Endothelial cell of umbilical vein (primary cell): Measurements from ENCODE around the gene DCC. TPM values are rescaled to one million over a fixed set of nuclear protein-coding genes. Genes with fewer than 3 reads are reported as not detected.

Experiments
- BruUV-seq: library from RNA; stranded (reverse); fragments of 400-500 nt; replicated peaks from 2 replicates; lab custom pipeline; 2021; lab: Mats Ljungman, UMichigan
- CTCF ChIA-PET: fragments of 300-600, 350-600 bp; sonication (Branson Sonifier 250); formaldehyde crosslinking; loops from one replicate; lab custom pipeline; 2021; ENCODE audit warnings: antibody characterized with exemption, inconsistent platforms; lab: Charles Lee
- POLR2A ChIA-PET: fragments of 300-600, 350-600 bp; sonication (Branson Sonifier 250); formaldehyde crosslinking; loops from one replicate; lab custom pipeline; 2021; ENCODE audit warnings: antibody characterized with exemption, inconsistent platforms; lab: Charles Lee
- DNase-seq: peaks from one replicate; pipeline ENCODE4 v3.0.0-alpha.2; 2011; ENCODE audit warnings: low read depth, low spot score
- FAIRE-seq: peaks from 2 replicates; lab custom pipeline; 2011; peaks lifted over from hg19 to GRCh38; lab: Jason Lieb, UNC
- H2AFZ ChIP-seq: 2 replicates; pipeline ENCODE4 v1.6.0; 2012; ENCODE audit warnings: low read depth, low read length, control low read depth, inconsistent platforms
- H3K27ac ChIP-seq: 2 replicates; pipeline ENCODE4 v1.5.1; 2011; ENCODE audit warnings: low read depth, mild to moderate bottlenecking, control low read depth, low read length, moderate library complexity; ENCODE audit not compliant: insufficient read depth
- H3K27me3 ChIP-seq, 2 experiments: 2 replicates each; pipeline versions ENCODE4 v1.6.0 to v1.6.1; 2011; ENCODE audit warnings: low read length in 2 of 2, mixed read lengths in 1 of 2; ENCODE audit not compliant: control insufficient read depth in 2 of 2, insufficient read depth in 2 of 2
- H3K36me3 ChIP-seq, 2 experiments: 2 replicates in 1 of 2; 3 replicates in 1 of 2; pipeline ENCODE4 v1.5.1; 2011; ENCODE audit warnings: low read length in 2 of 2, mild to moderate bottlenecking in 1 of 2, moderate library complexity in 1 of 2; ENCODE audit not compliant: control insufficient read depth in 2 of 2, insufficient read depth in 2 of 2; ENCODE audit errors: extremely low read depth in 1 of 2
- H3K4me1 ChIP-seq: 3 replicates; pipeline ENCODE4 v1.5.1; 2011; ENCODE audit warnings: mild to moderate bottlenecking, low read length; ENCODE audit not compliant: control insufficient read depth, insufficient read depth; ENCODE audit errors: extremely low read depth
- H3K4me2 ChIP-seq: 2 replicates; pipeline ENCODE4 v1.6.1; 2011; ENCODE audit warnings: low read length, control low read depth, mixed read lengths; ENCODE audit not compliant: insufficient read depth
- H3K4me3 ChIP-seq, 3 experiments: fragments of 200-600 bp in 1 of 3; sonication (generic), shearing (Covaris generic) in 1 of 3; replicated peaks in 1 of 3; 2 replicates each; pipeline ENCODE4 v1.5.1; 2011 to 2016; ENCODE audit warnings: control low read depth in 3 of 3, low read length in 3 of 3, mild to moderate bottlenecking in 2 of 3, inconsistent platforms in 1 of 3, low read depth in 1 of 3, moderate library complexity in 1 of 3; ENCODE audit not compliant: insufficient read depth in 1 of 3
- H3K79me2 ChIP-seq: 2 replicates; pipeline ENCODE4 v1.6.0; 2012; ENCODE audit warnings: low read length, inconsistent platforms; ENCODE audit not compliant: control insufficient read depth, insufficient read depth
- H3K9ac ChIP-seq: replicated peaks from 2 replicates; pipeline ENCODE3; 2011; ENCODE audit warnings: low read length, control low read depth; ENCODE audit not compliant: insufficient read depth; ENCODE audit errors: extremely low read depth
- H3K9me1 ChIP-seq: replicated peaks from 3 replicates; pipeline ENCODE4 v1.6.0; 2011; ENCODE audit warnings: mild to moderate bottlenecking, low read length; ENCODE audit not compliant: control insufficient read depth, insufficient read depth; ENCODE audit errors: extremely low read depth
- H3K9me3 ChIP-seq: replicated peaks from 2 replicates; pipeline ENCODE4 v1.5.1; 2012; ENCODE audit warnings: low read length, inconsistent platforms; ENCODE audit not compliant: control insufficient read depth, insufficient read depth
- H4K20me1 ChIP-seq: replicated peaks from 2 replicates; pipeline ENCODE3; 2011; ENCODE audit warnings: mild to moderate bottlenecking, low read length; ENCODE audit not compliant: control insufficient read depth, insufficient read depth; ENCODE audit errors: extremely low read depth
- CTCF ChIP-seq, 2 donors: IDR thresholded peaks; 1 replicate in 1 of 2; 2 replicates in 1 of 2; pipeline ENCODE4 v1.5.1; 2011; ENCODE audit warnings: low read length in 2 of 2, mild to moderate bottlenecking in 2 of 2, moderate library complexity in 2 of 2, control low read depth in 1 of 2, inconsistent platforms in 1 of 2, low read depth in 1 of 2; ENCODE audit not compliant: insufficient read depth in 1 of 2; ENCODE audit errors: extremely low read depth in 1 of 2
- EZH2 ChIP-seq: IDR thresholded peaks from 2 replicates; pipeline ENCODE4 v1.6.1; 2012; ENCODE audit warnings: borderline replicate concordance, low read depth, mild to moderate bottlenecking, moderate library complexity, low read length, inconsistent platforms; ENCODE audit not compliant: severe bottlenecking
- FOS ChIP-seq: IDR thresholded peaks from 2 replicates; pipeline ENCODE4 v1.6.1; 2011; ENCODE audit warnings: mild to moderate bottlenecking, low read length, moderate library complexity, borderline replicate concordance; ENCODE audit not compliant: insufficient read depth
- GATA2 ChIP-seq: IDR thresholded peaks from 2 replicates; pipeline ENCODE4 v1.7.0; 2011; ENCODE audit warnings: low read depth, mild to moderate bottlenecking, moderate library complexity, mixed read lengths, low read length; ENCODE audit not compliant: insufficient read length, insufficient read depth
- JUN ChIP-seq: IDR thresholded peaks from 2 replicates; pipeline ENCODE4 v1.6.1; 2011; ENCODE audit warnings: borderline replicate concordance, low read depth; ENCODE audit not compliant: insufficient read length, insufficient read depth
- MAX ChIP-seq: IDR thresholded peaks from 2 replicates; pipeline ENCODE4 v1.6.1; 2011; ENCODE audit not compliant: insufficient read depth, insufficient read length
- MYC ChIP-seq: IDR thresholded peaks from one replicate; pipeline ENCODE4 v1.6.1; 2011; ENCODE audit warnings: mild to moderate bottlenecking, low read depth, low read length
- POLR2A ChIP-seq: IDR thresholded peaks from 2 replicates; pipeline ENCODE4 v1.6.1; 2012; ENCODE audit warnings: low read depth, mild to moderate bottlenecking, control low read depth, low read length
- POLR2AphosphoS5 ChIP-seq: IDR thresholded peaks from 2 replicates; pipeline ENCODE4 v1.6.1; 2012; ENCODE audit warnings: low read depth, mild to moderate bottlenecking, control low read depth, low read length, moderate library complexity; ENCODE audit not compliant: insufficient read depth
- dilution Hi-C: fragments of 300-500 bp; cut with MboI; formaldehyde crosslinking; loops from one replicate; pipeline ENCODE4 v1.15.0; 2019; ENCODE audit warnings: low sequenced_read_pairs; ENCODE audit not compliant: extremely low pct_ligation_motif_present
- intact Hi-C: fragments of 100-400 bp; cut with micrococcal nuclease; formaldehyde crosslinking; loops from one replicate; pipeline ENCODE4 v1.10.0; 2022
- polyA plus RNA-seq, 4 experiments: library from polyadenylated mRNA; depleted of rRNA in 3 of 4; stranded (reverse) in 3 of 4; unstranded in 1 of 4; fragments of >200 nt; gene quantifications; 2 replicates each; pipeline versions ENCODE4 v1.2.1 to v1.2.3, GENCODE V29; 2011 to 2012; ENCODE audit warnings: missing spikeins in 1 of 4
- total RNA-seq: library from RNA; stranded (reverse); gene quantifications from 2 replicates; pipeline ENCODE4 v1.2.3, GENCODE V29; 2021

Gene DCC
- total and polyA plus RNA-seq, 2 donors (not counting 3 experiments of a cell fraction or from before 2014, with no cell fraction given): not detected

DNA sequence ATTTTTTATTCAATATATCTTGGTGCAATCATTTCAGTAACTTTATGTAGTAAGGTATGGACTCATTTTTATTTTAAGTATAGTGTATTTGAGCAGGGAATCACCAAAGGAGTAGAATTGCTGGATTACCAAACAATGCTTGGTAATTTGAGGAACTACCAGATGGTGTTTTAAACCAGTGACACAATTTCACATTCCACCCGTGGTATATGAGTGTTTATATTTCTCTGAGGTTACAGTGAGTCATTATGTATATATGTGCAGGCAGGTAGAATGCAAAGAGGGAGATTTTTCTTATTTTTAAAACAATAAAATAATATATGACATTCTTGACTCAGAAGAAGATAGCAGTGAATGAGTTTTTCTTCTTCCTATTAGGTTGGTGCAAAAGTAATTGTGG is 596.9 kb downstream of the DCC start:
- TF ChIP-seq CTCF (IDR thresholded peaks at IDR 0.05; ENCODE audit: extremely low read depth in 1 of 2, insufficient read depth in 1 of 2, low read depth in 1 of 2, low read length in 2 of 2): no peak
- no peak for TF ChIP-seq POLR2AphosphoS5
- TF ChIP-seq MAX: no peak
- TF ChIP-seq FOS: no peak
- TF ChIP-seq POLR2A: no peak
- no peak for TF ChIP-seq MYC
- no peak for TF ChIP-seq GATA2
- no peak for TF ChIP-seq EZH2
- TF ChIP-seq JUN: no peak
- no peak overlapping the region for H3K4me2 ChIP-seq
- H3K36me3 ChIP-seq: no peaks in the 10 kb centered on the region
- H4K20me1 ChIP-seq: no peaks in the 10 kb centered on the region
- no peak overlapping the region for H3K4me3 ChIP-seq
- no peak for DNase-seq
- H3K27me3 ChIP-seq: no peaks in the 10 kb centered on the region
- dilution Hi-C loops: no loop called here
- intact Hi-C loops: no loop called here
- no peaks in the 10 kb centered on the region for H3K79me2 ChIP-seq
- ChIA-PET CTCF (no interaction called here), POLR2A (no interaction called here)
- H3K9me3 ChIP-seq: peaks cover 4% of the 10 kb centered on the region
- no peaks in the 10 kb centered on the region for H3K4me1 ChIP-seq
- no peaks in the 10 kb centered on the region for H3K9me1 ChIP-seq
- H3K27ac ChIP-seq: no peak overlapping the region
- H3K9ac ChIP-seq: no peak overlapping the region
- no peak for FAIRE-seq
- BruUV-seq: no TSS peak
- no peak overlapping the region for H2AFZ ChIP-seq
